SK-N-SH treated with all-trans-retinoic acid at 6 μM for 48 hours (cell line): Measurements from ENCODE around the gene IGF2R.

Experiments used
- CREB5 ChIP-seq: fragments of 250-450 bp; sonication (Bioruptor Pico); IDR thresholded peaks from 2 replicates; pipeline ENCODE4 v1.5.1; 2020; ENCODE audit warnings: low read depth, mild to moderate bottlenecking, moderate library complexity
- CSRNP3 ChIP-seq: fragments of 250-450 bp; sonication (Bioruptor Pico); IDR thresholded peaks from 2 replicates; pipeline ENCODE4 v1.5.1; 2021; ENCODE audit warnings: mild to moderate bottlenecking, moderate library complexity
- GLIS3 ChIP-seq: fragments of 250-450 bp; sonication (Bioruptor Pico); IDR thresholded peaks from 2 replicates; pipeline ENCODE4 v1.5.0; 2020; ENCODE audit warnings: mild to moderate bottlenecking, moderate library complexity
- OSR1 ChIP-seq: fragments of 250-450 bp; sonication (Bioruptor Pico); IDR thresholded peaks from 2 replicates; pipeline ENCODE4 v1.8.0; 2022; ENCODE audit warnings: moderate library complexity, mild to moderate bottlenecking, inconsistent platforms
- PPARA ChIP-seq: fragments of 250-450 bp; sonication (Bioruptor Pico); IDR thresholded peaks from 2 replicates; pipeline ENCODE4 v1.5.0; 2020; ENCODE audit warnings: mild to moderate bottlenecking, borderline replicate concordance
- RARB ChIP-seq: fragments of 250-450 bp; sonication (Bioruptor Pico); IDR thresholded peaks from 2 replicates; pipeline ENCODE4 v1.8.0; 2021; ENCODE audit warnings: mild to moderate bottlenecking, moderate library complexity
- SNAI2 ChIP-seq: fragments of 250-450 bp; sonication (Bioruptor Pico); IDR thresholded peaks from 2 replicates; pipeline ENCODE4 v1.5.0; 2020; ENCODE audit warnings: mild to moderate bottlenecking, moderate library complexity
- ZC3H10 ChIP-seq: fragments of 250-450 bp; sonication (Bioruptor Pico); IDR thresholded peaks from 2 replicates; pipeline ENCODE4 v1.5.1; 2021; ENCODE audit warnings: mild to moderate bottlenecking, moderate library complexity
- ZFP3 ChIP-seq: fragments of 250-450 bp; sonication (Bioruptor Pico); IDR thresholded peaks from 2 replicates; pipeline ENCODE4 v1.5.0; 2020; ENCODE audit warnings: mild to moderate bottlenecking, moderate library complexity
- ZFP30 ChIP-seq: fragments of 450-650 bp; formaldehyde crosslinking; IDR thresholded peaks from 2 replicates; pipeline ENCODE4 v1.5.0; 2022; ENCODE audit warnings: mild to moderate bottlenecking, moderate library complexity
- ZNF565 ChIP-seq: fragments of 450-650 bp; formaldehyde crosslinking; conservative IDR thresholded peaks from 2 replicates; pipeline ENCODE4 v1.5.0; 2020; ENCODE audit warnings: low read depth, mild to moderate bottlenecking, moderate library complexity
- TF ChIP-seq, protein P1 (sequence below): fragments of 250-450 bp; sonication (Bioruptor Pico); IDR thresholded peaks from 2 replicates; pipeline ENCODE4 v1.5.0; 2020; ENCODE audit warnings: mild to moderate bottlenecking, moderate library complexity
- TF ChIP-seq, protein P2 (sequence below): fragments of 250-450 bp; sonication (Bioruptor Pico); IDR thresholded peaks from 2 replicates; pipeline ENCODE4 v1.8.0; 2021; ENCODE audit warnings: low read depth, mild to moderate bottlenecking, moderate library complexity, borderline replicate concordance
- TF ChIP-seq, protein P3 (sequence below): fragments of 250-450 bp; sonication (Bioruptor Pico); IDR thresholded peaks from 2 replicates; pipeline ENCODE4 v1.8.0; 2020; ENCODE audit warnings: mild to moderate bottlenecking, moderate library complexity, borderline replicate concordance

- TF ChIP-seq CREB5, result peak; percentile 75; the same call in 1 of the 2 replicates
- no peak for TF ChIP-seq CSRNP3 (CRISPR knock-in tag)
- TF ChIP-seq ZNF565 (CRISPR knock-in tag), result no peak
- TF ChIP-seq, protein P1, sequence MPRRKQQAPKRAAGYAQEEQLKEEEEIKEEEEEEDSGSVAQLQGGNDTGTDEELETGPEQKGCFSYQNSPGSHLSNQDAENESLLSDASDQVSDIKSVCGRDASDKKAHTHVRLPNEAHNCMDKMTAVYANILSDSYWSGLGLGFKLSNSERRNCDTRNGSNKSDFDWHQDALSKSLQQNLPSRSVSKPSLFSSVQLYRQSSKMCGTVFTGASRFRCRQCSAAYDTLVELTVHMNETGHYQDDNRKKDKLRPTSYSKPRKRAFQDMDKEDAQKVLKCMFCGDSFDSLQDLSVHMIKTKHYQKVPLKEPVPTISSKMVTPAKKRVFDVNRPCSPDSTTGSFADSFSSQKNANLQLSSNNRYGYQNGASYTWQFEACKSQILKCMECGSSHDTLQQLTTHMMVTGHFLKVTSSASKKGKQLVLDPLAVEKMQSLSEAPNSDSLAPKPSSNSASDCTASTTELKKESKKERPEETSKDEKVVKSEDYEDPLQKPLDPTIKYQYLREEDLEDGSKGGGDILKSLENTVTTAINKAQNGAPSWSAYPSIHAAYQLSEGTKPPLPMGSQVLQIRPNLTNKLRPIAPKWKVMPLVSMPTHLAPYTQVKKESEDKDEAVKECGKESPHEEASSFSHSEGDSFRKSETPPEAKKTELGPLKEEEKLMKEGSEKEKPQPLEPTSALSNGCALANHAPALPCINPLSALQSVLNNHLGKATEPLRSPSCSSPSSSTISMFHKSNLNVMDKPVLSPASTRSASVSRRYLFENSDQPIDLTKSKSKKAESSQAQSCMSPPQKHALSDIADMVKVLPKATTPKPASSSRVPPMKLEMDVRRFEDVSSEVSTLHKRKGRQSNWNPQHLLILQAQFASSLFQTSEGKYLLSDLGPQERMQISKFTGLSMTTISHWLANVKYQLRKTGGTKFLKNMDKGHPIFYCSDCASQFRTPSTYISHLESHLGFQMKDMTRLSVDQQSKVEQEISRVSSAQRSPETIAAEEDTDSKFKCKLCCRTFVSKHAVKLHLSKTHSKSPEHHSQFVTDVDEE, result no peak
- no peak for TF ChIP-seq PPARA (CRISPR knock-in tag)
- TF ChIP-seq GLIS3 (CRISPR knock-in tag), result no peak
- TF ChIP-seq ZC3H10 (CRISPR knock-in tag), result 0 out of 2 replicates have a peak, but pooled peaks have one; percentile 19
- TF ChIP-seq ZFP3 (CRISPR knock-in tag), result peak; percentile 45; the same call in 1 of the 2 replicates
- TF ChIP-seq, protein P2, sequence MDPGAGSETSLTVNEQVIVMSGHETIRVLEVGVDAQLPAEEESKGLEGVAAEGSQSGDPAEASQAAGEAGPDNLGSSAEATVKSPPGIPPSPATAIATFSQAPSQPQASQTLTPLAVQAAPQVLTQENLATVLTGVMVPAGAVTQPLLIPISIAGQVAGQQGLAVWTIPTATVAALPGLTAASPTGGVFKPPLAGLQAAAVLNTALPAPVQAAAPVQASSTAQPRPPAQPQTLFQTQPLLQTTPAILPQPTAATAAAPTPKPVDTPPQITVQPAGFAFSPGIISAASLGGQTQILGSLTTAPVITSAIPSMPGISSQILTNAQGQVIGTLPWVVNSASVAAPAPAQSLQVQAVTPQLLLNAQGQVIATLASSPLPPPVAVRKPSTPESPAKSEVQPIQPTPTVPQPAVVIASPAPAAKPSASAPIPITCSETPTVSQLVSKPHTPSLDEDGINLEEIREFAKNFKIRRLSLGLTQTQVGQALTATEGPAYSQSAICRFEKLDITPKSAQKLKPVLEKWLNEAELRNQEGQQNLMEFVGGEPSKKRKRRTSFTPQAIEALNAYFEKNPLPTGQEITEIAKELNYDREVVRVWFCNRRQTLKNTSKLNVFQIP (CRISPR knock-in tag), result no peak
- no peak for TF ChIP-seq ZFP30 (CRISPR knock-in tag)
- no peak for TF ChIP-seq RARB (CRISPR knock-in tag)
- TF ChIP-seq SNAI2 (CRISPR knock-in tag), result no peak
- no peak for TF ChIP-seq OSR1 (CRISPR knock-in tag)
- TF ChIP-seq, protein P3, sequence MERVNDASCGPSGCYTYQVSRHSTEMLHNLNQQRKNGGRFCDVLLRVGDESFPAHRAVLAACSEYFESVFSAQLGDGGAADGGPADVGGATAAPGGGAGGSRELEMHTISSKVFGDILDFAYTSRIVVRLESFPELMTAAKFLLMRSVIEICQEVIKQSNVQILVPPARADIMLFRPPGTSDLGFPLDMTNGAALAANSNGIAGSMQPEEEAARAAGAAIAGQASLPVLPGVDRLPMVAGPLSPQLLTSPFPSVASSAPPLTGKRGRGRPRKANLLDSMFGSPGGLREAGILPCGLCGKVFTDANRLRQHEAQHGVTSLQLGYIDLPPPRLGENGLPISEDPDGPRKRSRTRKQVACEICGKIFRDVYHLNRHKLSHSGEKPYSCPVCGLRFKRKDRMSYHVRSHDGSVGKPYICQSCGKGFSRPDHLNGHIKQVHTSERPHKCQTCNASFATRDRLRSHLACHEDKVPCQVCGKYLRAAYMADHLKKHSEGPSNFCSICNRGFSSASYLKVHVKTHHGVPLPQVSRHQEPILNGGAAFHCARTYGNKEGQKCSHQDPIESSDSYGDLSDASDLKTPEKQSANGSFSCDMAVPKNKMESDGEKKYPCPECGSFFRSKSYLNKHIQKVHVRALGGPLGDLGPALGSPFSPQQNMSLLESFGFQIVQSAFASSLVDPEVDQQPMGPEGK (CRISPR knock-in tag), result no peak
These were observed 143.9 kb downstream of the IGF2R start for GRCh38 chr6:160112628-160113299.
